Stimulated activated CD4-positive, alpha-beta T cell treated with anti-CD3 and anti-CD28 coated beads, Interleukin-12 subunit alpha, Interleukin-12 subunit beta, amount 100 ng/mL, for 48 hours (primary cell): Measurements from ENCODE around the gene ABTB2.

Experiments used
- DNase-seq, 3 donors: peaks; one replicate each; pipeline ENCODE4 v3.0.0-alpha.2; 2020; ENCODE audit warnings: low read depth in 2 of 3, low spot score in 1 of 3

The ABTB2 gene

GRCh38 chr11:34176751-34177209, 181.0 kb downstream of the ABTB2 start:
- no peak for DNase-seq

- DNase-seq: no peak
Measured at GRCh38 chr11:34175284-34176019, 182.4 kb downstream of the ABTB2 start.

- peak; percentile 57 to 79 (median 79) for DNase-seq
Measured at GRCh38 chr11:34174412-34175041, 183.3 kb downstream of the ABTB2 start.

GRCh38 chr11:34173050-34173449, 184.8 kb downstream of the ABTB2 start:
- DNase-seq: no peak

- DNase-seq: no peak
Measured at GRCh38 chr11:34169686-34170085, 188.1 kb downstream of the ABTB2 start.

GRCh38 chr11:34168642-34169420, 189.0 kb downstream of the ABTB2 start:
- DNase-seq: no peak

GRCh38 chr11:34167961-34168360, 189.8 kb downstream of the ABTB2 start:
- no peak for DNase-seq

GRCh38 chr11:34166806-34167740, 190.7 kb downstream of the ABTB2 start:
- DNase-seq: no peak

- no peak for DNase-seq
Measured at GRCh38 chr11:34165786-34166555, 191.8 kb downstream of the ABTB2 start.

- no peak for DNase-seq
Measured at GRCh38 chr11:34165121-34165520, 192.7 kb downstream of the ABTB2 start.

GRCh38 chr11:34162856-34163255, 195.0 kb downstream of the ABTB2 start:
- DNase-seq: no peak

- DNase-seq: no peak
Measured at GRCh38 chr11:34162493-34162820, 195.4 kb downstream of the ABTB2 start.

- peak; percentile 17 to 25 (median 23) for DNase-seq
Measured at GRCh38 chr11:34161812-34162492, 195.9 kb downstream of the ABTB2 start.

GRCh38 chr11:34161361-34161760, 196.4 kb downstream of the ABTB2 start:
- DNase-seq: no peak

- no peak for DNase-seq
Measured at GRCh38 chr11:34160791-34161190, 197.0 kb downstream of the ABTB2 start.

- no peak for DNase-seq
Measured at GRCh38 chr11:34160049-34160721, 197.6 kb downstream of the ABTB2 start.

- DNase-seq: peak in 1 of 3 donors; percentile 9
Measured at GRCh38 chr11:34158661-34159060, 199.1 kb downstream of the ABTB2 start.

- DNase-seq: no peak
Measured at GRCh38 chr11:34157163-34157562, 200.6 kb downstream of the ABTB2 start.

- no peak for DNase-seq
Measured at GRCh38 chr11:34155757-34156062, 202.1 kb downstream of the ABTB2 start.
